Amniotic stem cell (primary cell): ENCODE data around the gene ASTN2.

ENCODE experiments used
- DNase-seq: peaks from one replicate; lab custom pipeline; 2025; lab: John Stamatoyannopoulos, UW

ASTN2 gene

DNA sequence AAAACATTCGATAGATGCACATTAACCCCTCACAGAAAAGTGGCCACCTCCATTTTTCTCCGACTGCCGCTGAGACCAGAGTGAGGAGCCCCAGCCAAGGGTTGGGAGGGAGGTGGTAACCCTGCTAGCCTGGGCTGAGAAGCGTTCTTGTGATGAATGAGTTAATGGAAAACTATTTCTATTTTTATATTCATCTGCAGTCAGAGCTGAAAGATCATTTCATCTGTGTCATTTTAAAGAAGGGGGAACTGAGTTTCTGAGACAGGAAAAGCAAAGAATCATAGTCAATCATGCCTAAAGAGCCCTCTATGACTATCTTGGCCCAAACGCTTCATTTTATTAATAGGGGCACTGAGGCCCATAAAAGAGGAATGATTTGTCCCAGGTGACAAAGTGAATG is 1031.7 kb downstream of the ASTN2 start:
- no peak for DNase-seq

GRCh38 chr9:116382053-116382452 is 1032.8 kb downstream of the ASTN2 start:
- no peak for DNase-seq

DNA sequence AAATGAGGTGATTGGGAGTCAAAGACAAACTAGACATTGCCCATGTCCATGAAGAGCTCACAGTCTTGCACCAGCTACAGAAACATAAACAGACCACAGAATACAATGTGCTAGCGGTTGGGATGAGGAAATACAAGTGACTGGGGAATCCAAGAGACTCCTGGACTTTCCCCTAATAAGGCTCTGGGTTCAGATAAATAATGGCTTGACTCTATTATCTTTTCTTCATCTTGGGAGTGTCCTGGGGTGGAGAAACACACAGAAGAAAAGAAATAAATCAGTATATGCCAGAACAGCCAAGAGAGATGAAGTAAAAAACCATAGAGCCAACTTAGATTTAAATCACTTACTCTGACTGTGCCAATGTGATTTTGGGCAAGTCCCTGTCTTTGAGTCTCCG is 1033.5 kb downstream of the ASTN2 start:
- no peak for DNase-seq

GRCh38 chr9:116380496-116380995 is 1034.3 kb downstream of the ASTN2 start:
- no peak for DNase-seq

DNA sequence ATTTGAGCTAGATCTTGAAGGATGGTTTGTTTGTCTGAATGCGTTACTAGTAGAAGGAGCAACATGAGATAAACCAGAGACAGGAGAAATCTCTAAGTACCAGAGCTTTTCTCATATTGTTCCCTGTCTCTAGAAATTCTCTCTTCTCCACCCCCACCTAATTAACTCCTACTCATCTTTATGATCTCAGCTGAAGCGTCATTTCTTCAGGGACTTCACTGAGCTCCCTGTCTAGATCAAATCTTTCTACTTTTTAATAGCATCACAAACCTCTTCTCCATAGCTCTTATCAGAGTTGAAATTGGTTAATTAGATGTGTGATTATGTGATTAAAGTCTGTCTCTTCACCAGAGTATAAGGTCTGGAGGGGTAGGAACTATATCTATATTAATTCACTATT is 1035.0 kb downstream of the ASTN2 start:
- no peak for DNase-seq

DNA sequence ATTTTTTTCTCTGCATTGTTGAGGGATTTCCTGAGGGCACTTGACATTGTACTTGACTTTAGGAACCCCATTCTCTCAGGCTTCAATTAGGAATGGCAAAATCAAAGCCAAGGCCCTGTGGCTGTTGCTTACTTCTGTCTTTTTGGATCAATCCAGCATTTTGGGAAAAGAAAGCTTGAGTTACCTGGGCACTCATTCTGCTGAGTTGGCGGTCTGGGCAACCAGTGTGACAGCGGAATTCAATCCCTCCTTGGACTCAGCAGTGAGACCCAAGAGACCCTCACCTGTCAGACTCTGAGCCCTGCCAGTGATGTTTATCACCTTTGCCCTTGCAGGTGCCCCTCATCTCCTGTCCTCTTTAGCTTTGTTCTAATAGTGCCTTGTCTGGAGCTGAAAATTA is 1036.0 kb downstream of the ASTN2 start:
- no peak for DNase-seq

- peak; percentile 22 for DNase-seq
Measured at GRCh38 chr9:116377179-116377798, 1037.6 kb downstream of the ASTN2 start.
